ENCODE results near the gene GNAS-AS1. TPM values are rescaled to one million over a fixed set of nuclear protein-coding genes. Genes with fewer than 3 reads are reported as not detected.
A peak's percentile ranks its signal among the peaks of the same experiment; 100 is the strongest.

Gene GNAS-AS1
- total and polyA plus RNA-seq, 2 donors from 2014 or later: 0.37 to 0.88 TPM

GRCh38 chr20:58892932-58893224 is 42.2 kb upstream of the GNAS-AS1 start:
- peak overlapping the region; percentile 97 to 99 for H3K27ac ChIP-seq (ENCODE audit: low read depth in 2 of 2, low read length in 2 of 2)
- intact Hi-C loops (cut with DNase I): no loop called here
- H3K4me1 ChIP-seq (ENCODE audit: control insufficient read depth in 2 of 3, insufficient read depth in 2 of 3, low read depth in 1 of 3, low read length in 3 of 3): peaks cover 0 to 15% (median 15%) of the 10 kb centered on the region in 3 donors
- FAIRE-seq (no peak), DNase-seq (peak in 1 of 5 donors; percentile 64)
- peak overlapping the region; percentile 76 to 93 (median 80) for H3K4me3 ChIP-seq (ENCODE audit: low read length in 3 of 3)
- no peak for TF ChIP-seq CTCF (IDR thresholded peaks at IDR 0.05; ENCODE audit: borderline replicate concordance, extremely low read depth, insufficient read depth)
- peak overlapping the region; percentile 24 to 77 (median 69) for H3K9ac ChIP-seq (ENCODE audit: low read length in 3 of 3)
- no peaks in the 10 kb centered on the region for H3K9me3 ChIP-seq (ENCODE audit: control insufficient read depth in 2 of 3, insufficient read depth in 1 of 3, low read length in 3 of 3)
- no peaks in the 10 kb centered on the region for H3K36me3 ChIP-seq (ENCODE audit: control insufficient read depth in 2 of 3, insufficient read depth in 3 of 3, low read length in 3 of 3)
- H3K27me3 ChIP-seq (ENCODE audit: control insufficient read depth, insufficient read depth, low read length): no peaks in the 10 kb centered on the region

- Histone ChIP-seq H3K27me3 (ENCODE audit: control insufficient read depth, insufficient read depth, low read length) (no peaks in the 10 kb centered on the region), H3K9me3 (ENCODE audit: control insufficient read depth in 2 of 3, insufficient read depth in 1 of 3, low read length in 3 of 3) (no peaks in the 10 kb centered on the region), H3K4me3 (ENCODE audit: low read length in 3 of 3) (peak overlapping the region; percentile 76 to 93 (median 80)), H3K9ac (ENCODE audit: low read length in 3 of 3) (peak overlapping the region in 2 of 3 donors; percentile 69 to 82), H3K36me3 (ENCODE audit: control insufficient read depth in 2 of 3, insufficient read depth in 3 of 3, low read length in 3 of 3) (no peaks in the 10 kb centered on the region), H3K27ac (ENCODE audit: low read depth in 2 of 2, low read length in 2 of 2) (peak overlapping the region; percentile 97 to 99), H3K4me1 (ENCODE audit: control insufficient read depth in 2 of 3, insufficient read depth in 2 of 3, low read depth in 1 of 3, low read length in 3 of 3) (peaks cover 0 to 15% (median 14%) of the 10 kb centered on the region in 3 donors)
- no peak for FAIRE-seq
- intact Hi-C loops (cut with DNase I): no loop called here
- DNase-seq: peak; percentile 86 to 94 (median 90)
- TF ChIP-seq CTCF (IDR thresholded peaks at IDR 0.05; ENCODE audit: borderline replicate concordance, extremely low read depth, insufficient read depth): no peak
These were observed 41.6 kb upstream of the GNAS-AS1 start for GRCh38 chr20:58892141-58892931.

- intact Hi-C loops (cut with DNase I): no loop called here
- FAIRE-seq: no peak
- no peak for TF ChIP-seq CTCF (IDR thresholded peaks at IDR 0.05; ENCODE audit: borderline replicate concordance, extremely low read depth, insufficient read depth)
- H3K4me3 ChIP-seq (ENCODE audit: low read length in 3 of 3): peak overlapping the region; percentile 61 to 93 (median 76)
- peaks cover 0 to 15% (median 14%) of the 10 kb centered on the region in 3 donors for H3K4me1 ChIP-seq (ENCODE audit: control insufficient read depth in 2 of 3, insufficient read depth in 2 of 3, low read depth in 1 of 3, low read length in 3 of 3)
- peak overlapping the region; percentile 97 to 99 for H3K27ac ChIP-seq (ENCODE audit: low read depth in 2 of 2, low read length in 2 of 2)
- peak overlapping the region in 1 of 3 donors; percentile 82 for H3K9ac ChIP-seq (ENCODE audit: low read length in 3 of 3)
- peak in 3 of 5 donors; percentile 72 to 85 (median 80) for DNase-seq
- no peaks in the 10 kb centered on the region for H3K27me3 ChIP-seq (ENCODE audit: control insufficient read depth, insufficient read depth, low read length)
- H3K36me3 ChIP-seq (ENCODE audit: control insufficient read depth in 2 of 3, insufficient read depth in 3 of 3, low read length in 3 of 3): no peaks in the 10 kb centered on the region
- H3K9me3 ChIP-seq (ENCODE audit: control insufficient read depth in 2 of 3, insufficient read depth in 1 of 3, low read length in 3 of 3): no peaks in the 10 kb centered on the region
These were observed 41.0 kb upstream of the GNAS-AS1 start for GRCh38 chr20:58891718-58892140.

All from kidney (tissue), 14 donors.